Neural progenitor cell (in vitro differentiated cells): ENCODE results near the gene THNSL1. TPM values are rescaled to one million over a fixed set of nuclear protein-coding genes. Genes with fewer than 3 reads are reported as not detected.

Experiments used
- DNase-seq: peaks from one replicate; pipeline ENCODE4 v3.0.0-alpha.2; 2016; ENCODE audit warnings: low spot score
- H2AFZ ChIP-seq: fragments of 200-600 bp; sonication (generic); replicated peaks from 2 replicates; pipeline ENCODE4 v1.6.1; 2016; ENCODE audit warnings: antibody characterized with exemption
- H3F3A ChIP-seq: fragments of 200-600 bp; sonication (generic); 2 replicates; pipeline ENCODE4 v1.6.1; 2016; ENCODE audit warnings: antibody characterized with exemption, low read depth
- H3K27ac ChIP-seq: fragments of 200-600 bp; sonication (generic); 2 replicates; pipeline ENCODE4 v1.5.1; 2016; ENCODE audit warnings: mild to moderate bottlenecking
- H3K27me3 ChIP-seq: fragments of 200-600 bp; sonication (generic); 2 replicates; pipeline ENCODE4 v1.6.1; 2016; ENCODE audit warnings: mild to moderate bottlenecking, moderate library complexity
- H3K36me3 ChIP-seq: fragments of 200-600 bp; sonication (generic); 2 replicates; pipeline ENCODE4 v1.5.1; 2016
- H3K4me1 ChIP-seq: fragments of 200-600 bp; sonication (generic); 2 replicates; pipeline ENCODE4 v1.6.1; 2016; ENCODE audit warnings: mixed run types
- H3K4me2 ChIP-seq: fragments of 200-600 bp; sonication (generic); 2 replicates; pipeline ENCODE4 v1.6.1; 2016
- H3K4me3 ChIP-seq: fragments of 200-600 bp; sonication (generic); 2 replicates; pipeline ENCODE4 v1.5.1; 2016
- H3K79me2 ChIP-seq: fragments of 200-600 bp; sonication (generic); 2 replicates; pipeline ENCODE4 v1.6.1; 2016; ENCODE audit warnings: low read depth
- H3K9ac ChIP-seq: fragments of 200-600 bp; sonication (generic); 2 replicates; pipeline ENCODE4 v1.6.1; 2016
- H3K9me3 ChIP-seq: fragments of 200-600 bp; sonication (generic); 2 replicates; pipeline ENCODE4 v1.5.1; 2016; ENCODE audit warnings: low read depth
- H4K20me1 ChIP-seq: fragments of 200-600 bp; sonication (generic); 2 replicates; pipeline ENCODE4 v1.6.1; 2016; ENCODE audit warnings: low read depth
- H3K27ac Mint-ChIP-seq: 3 replicates; pipeline ENCODE4 v1.8.0; 2021; ENCODE audit warnings: mixed read lengths
- H3K27me3 Mint-ChIP-seq: 2 replicates; pipeline ENCODE4 v1.8.0; 2022; ENCODE audit warnings: low read depth, mild to moderate bottlenecking, inconsistent platforms, moderate library complexity, mixed read lengths; ENCODE audit not compliant: insufficient read depth
- H3K36me3 Mint-ChIP-seq: 3 replicates; pipeline ENCODE4 v1.8.0; 2021; ENCODE audit warnings: mixed read lengths
- H3K4me1 Mint-ChIP-seq: 3 replicates; pipeline ENCODE4 v1.8.0; 2021; ENCODE audit warnings: mixed read lengths
- H3K4me3 Mint-ChIP-seq: 3 replicates; pipeline ENCODE4 v1.8.0; 2021; ENCODE audit warnings: mild to moderate bottlenecking, moderate library complexity, mixed read lengths
- H3K9me3 Mint-ChIP-seq: 3 replicates; pipeline ENCODE4 v1.8.0; 2020; ENCODE audit warnings: mixed read lengths
- EZH2 ChIP-seq: fragments of 200-600 bp; sonication (generic); IDR thresholded peaks from 2 replicates; pipeline ENCODE4 v1.6.1; 2017; ENCODE audit warnings: antibody characterized with exemption, mild to moderate bottlenecking, moderate library complexity
- EZH2phosphoT487 ChIP-seq: fragments of 200-600 bp; sonication (generic); IDR thresholded peaks from 2 replicates; pipeline ENCODE4 v1.6.1; 2017; ENCODE audit warnings: antibody characterized with exemption
- total RNA-seq: library from RNA; depleted of rRNA; stranded (reverse); fragments of >200 nt; gene quantifications from 2 replicates; pipeline ENCODE4 v1.2.3, GENCODE V29; 2015; ENCODE audit warnings: low replicate concordance
- TF ChIP-seq, protein P1 (sequence below): fragments of 200-600 bp; sonication (generic); IDR thresholded peaks from 2 replicates; pipeline ENCODE4 v1.5.1; 2017; ENCODE audit warnings: antibody characterized with exemption, mild to moderate bottlenecking

THNSL1 gene
- total RNA-seq, 1 donor from 2014 or later = 19.4 TPM

GRCh38 chr10:24983130-24983529, 33.3 kb upstream of the THNSL1 start:
- H3K4me3 ChIP-seq = no peak overlapping the region
- peaks cover 11% of the 10 kb centered on the region for H3K4me1 Mint-ChIP-seq
- no peak overlapping the region for H3K9ac ChIP-seq
- no peak for DNase-seq
- no peak overlapping the region for H3K27ac Mint-ChIP-seq
- H3K4me1 ChIP-seq = no peaks in the 10 kb centered on the region
- no peak overlapping the region for H3K4me2 ChIP-seq
- H3K36me3 Mint-ChIP-seq = peaks cover 1% of the 10 kb centered on the region
- H3K27ac ChIP-seq = no peak overlapping the region
- H2AFZ ChIP-seq = no peak overlapping the region
- no peaks in the 10 kb centered on the region for H3F3A ChIP-seq
- no peak overlapping the region for H3K4me3 Mint-ChIP-seq
- H3K9me3 ChIP-seq = no peaks in the 10 kb centered on the region
- no peaks in the 10 kb centered on the region for H3K36me3 ChIP-seq
- H3K27me3 ChIP-seq = no peaks in the 10 kb centered on the region
- TF ChIP-seq EZH2 = no peak
- TF ChIP-seq, protein P1, sequence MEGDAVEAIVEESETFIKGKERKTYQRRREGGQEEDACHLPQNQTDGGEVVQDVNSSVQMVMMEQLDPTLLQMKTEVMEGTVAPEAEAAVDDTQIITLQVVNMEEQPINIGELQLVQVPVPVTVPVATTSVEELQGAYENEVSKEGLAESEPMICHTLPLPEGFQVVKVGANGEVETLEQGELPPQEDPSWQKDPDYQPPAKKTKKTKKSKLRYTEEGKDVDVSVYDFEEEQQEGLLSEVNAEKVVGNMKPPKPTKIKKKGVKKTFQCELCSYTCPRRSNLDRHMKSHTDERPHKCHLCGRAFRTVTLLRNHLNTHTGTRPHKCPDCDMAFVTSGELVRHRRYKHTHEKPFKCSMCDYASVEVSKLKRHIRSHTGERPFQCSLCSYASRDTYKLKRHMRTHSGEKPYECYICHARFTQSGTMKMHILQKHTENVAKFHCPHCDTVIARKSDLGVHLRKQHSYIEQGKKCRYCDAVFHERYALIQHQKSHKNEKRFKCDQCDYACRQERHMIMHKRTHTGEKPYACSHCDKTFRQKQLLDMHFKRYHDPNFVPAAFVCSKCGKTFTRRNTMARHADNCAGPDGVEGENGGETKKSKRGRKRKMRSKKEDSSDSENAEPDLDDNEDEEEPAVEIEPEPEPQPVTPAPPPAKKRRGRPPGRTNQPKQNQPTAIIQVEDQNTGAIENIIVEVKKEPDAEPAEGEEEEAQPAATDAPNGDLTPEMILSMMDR = no peak
- TF ChIP-seq EZH2phosphoT487 = no peak
- no peaks in the 10 kb centered on the region for H4K20me1 ChIP-seq
- no peaks in the 10 kb centered on the region for H3K79me2 ChIP-seq
- H3K27me3 Mint-ChIP-seq = no peaks in the 10 kb centered on the region
- no peaks in the 10 kb centered on the region for H3K9me3 Mint-ChIP-seq

- Mint-ChIP-seq H3K27ac (no peak overlapping the region), H3K4me1 (peaks cover 15% of the 10 kb centered on the region), H3K4me3 (no peak overlapping the region), H3K27me3 (no peaks in the 10 kb centered on the region), H3K9me3 (no peaks in the 10 kb centered on the region), H3K36me3 (peaks cover 1% of the 10 kb centered on the region)
- H3K4me2 ChIP-seq = no peak overlapping the region
- no peaks in the 10 kb centered on the region for H3K79me2 ChIP-seq
- H3K4me3 ChIP-seq = no peak overlapping the region
- H4K20me1 ChIP-seq = no peaks in the 10 kb centered on the region
- no peaks in the 10 kb centered on the region for H3K27me3 ChIP-seq
- H3F3A ChIP-seq = no peaks in the 10 kb centered on the region
- no peak overlapping the region for H3K27ac ChIP-seq
- H3K9ac ChIP-seq = no peak overlapping the region
- H3K36me3 ChIP-seq = no peaks in the 10 kb centered on the region
- no peaks in the 10 kb centered on the region for H3K9me3 ChIP-seq
- no peak for DNase-seq
- no peak overlapping the region for H2AFZ ChIP-seq
- H3K4me1 ChIP-seq = peaks cover 3% of the 10 kb centered on the region
- TF ChIP-seq EZH2 (no peak), EZH2phosphoT487 (no peak)
- TF ChIP-seq, protein P1 = no peak
These were observed 32.5 kb upstream of the THNSL1 start for GRCh38 chr10:24983946-24984345.

GRCh38 chr10:24984906-24985305, 31.5 kb upstream of the THNSL1 start:
- Histone ChIP-seq H3K27me3 (no peaks in the 10 kb centered on the region), H3K36me3 (no peaks in the 10 kb centered on the region), H3K4me3 (no peak overlapping the region), H4K20me1 (no peaks in the 10 kb centered on the region), H3K4me2 (no peak overlapping the region), H3F3A (no peaks in the 10 kb centered on the region), H3K9ac (no peak overlapping the region), H2AFZ (no peak overlapping the region), H3K79me2 (no peaks in the 10 kb centered on the region), H3K9me3 (no peaks in the 10 kb centered on the region), H3K27ac (no peak overlapping the region), H3K4me1 (peaks cover 3% of the 10 kb centered on the region)
- Mint-ChIP-seq H3K9me3 (no peaks in the 10 kb centered on the region), H3K36me3 (peaks cover 1% of the 10 kb centered on the region), H3K27me3 (no peaks in the 10 kb centered on the region), H3K4me1 (peaks cover 20% of the 10 kb centered on the region), H3K27ac (no peak overlapping the region), H3K4me3 (no peak overlapping the region)
- TF ChIP-seq, protein P1 = no peak
- no peak for TF ChIP-seq EZH2
- no peak for TF ChIP-seq EZH2phosphoT487
- DNase-seq = no peak
